Esophagus squamous epithelium (tissue), 4 donors: Measurements from ENCODE around the gene FUT2.

Experiments
- CTCF ChIP-seq, 6 experiments: fragments of 450-650 bp in 4 of 6; fragments of 200-600 bp in 2 of 6; sonication (generic) in 2 of 6; IDR thresholded peaks; one replicate each; pipeline ENCODE4 v1.5.1; 2016 to 2019; ENCODE audit warnings: antibody characterized with exemption in 6 of 6, mild to moderate bottlenecking in 4 of 6, moderate library complexity in 4 of 6
- POLR2A ChIP-seq, 4 donors: fragments of 450-650 bp; IDR thresholded peaks; one replicate each; pipeline ENCODE4 v1.6.1; 2017; ENCODE audit warnings: antibody characterized with exemption in 4 of 4, mild to moderate bottlenecking in 4 of 4, moderate library complexity in 3 of 4

GRCh38 chr19:48671446-48671995 is 24.2 kb upstream of the FUT2 start:
- TF ChIP-seq CTCF (IDR thresholded peaks at IDR 0.05), result no peak
- TF ChIP-seq POLR2A (IDR thresholded peaks at IDR 0.05), result no peak
